Glutamatergic neuron (in vitro differentiated cells): ENCODE measurements around the gene CSNK1G3. TPM values are rescaled to one million over a fixed set of nuclear protein-coding genes. Genes with fewer than 3 reads are reported as not detected.
A peak's percentile ranks its signal among the peaks of the same experiment; 100 is the strongest.

Experiments used
- DNase-seq: peaks from one replicate; pipeline ENCODE4 v3.0.0; 2022
- H3K27ac Mint-ChIP-seq: one replicate; pipeline ENCODE4 v1.8.0; 2020; ENCODE audit warnings: mild to moderate bottlenecking, mixed read lengths, inconsistent platforms; ENCODE audit not compliant: unreplicated experiment
- H3K27me3 Mint-ChIP-seq: one replicate; pipeline ENCODE4 v1.8.0; 2020; ENCODE audit warnings: mild to moderate bottlenecking, moderate library complexity, mixed read lengths, inconsistent platforms; ENCODE audit not compliant: unreplicated experiment
- H3K36me3 Mint-ChIP-seq: one replicate; pipeline ENCODE4 v1.8.0; 2020; ENCODE audit warnings: mild to moderate bottlenecking, mixed read lengths, inconsistent platforms; ENCODE audit not compliant: unreplicated experiment
- H3K4me1 Mint-ChIP-seq: one replicate; pipeline ENCODE4 v1.8.0; 2020; ENCODE audit warnings: mild to moderate bottlenecking, low read depth, mixed read lengths, inconsistent platforms; ENCODE audit not compliant: unreplicated experiment
- H3K4me3 Mint-ChIP-seq: one replicate; pipeline ENCODE4 v1.8.0; 2020; ENCODE audit warnings: mild to moderate bottlenecking, mixed read lengths, inconsistent platforms; ENCODE audit not compliant: unreplicated experiment
- H3K9me3 Mint-ChIP-seq: one replicate; pipeline ENCODE4 v1.8.0; 2020; ENCODE audit warnings: mild to moderate bottlenecking, moderate library complexity, mixed read lengths, inconsistent platforms; ENCODE audit not compliant: unreplicated experiment
- CTCF ChIP-seq: fragments of 200-600 bp; sonication (generic); IDR thresholded peaks from one replicate; pipeline ENCODE4 v1.5.0; 2021; ENCODE audit not compliant: partially characterized antibody, unreplicated experiment
- total RNA-seq: library from RNA; stranded (reverse); fragmentation: NEBNext Ultra II Directional; extraction: Animal tissue kit (Norgen Biotek cat#: 25700); gene quantifications from one replicate; pipeline ENCODE4 v1.2.1, GENCODE V29; 2021; ENCODE audit not compliant: unreplicated experiment

The CSNK1G3 gene
- total RNA-seq, 1 donor from 2014 or later, result 40.2 TPM

DNA sequence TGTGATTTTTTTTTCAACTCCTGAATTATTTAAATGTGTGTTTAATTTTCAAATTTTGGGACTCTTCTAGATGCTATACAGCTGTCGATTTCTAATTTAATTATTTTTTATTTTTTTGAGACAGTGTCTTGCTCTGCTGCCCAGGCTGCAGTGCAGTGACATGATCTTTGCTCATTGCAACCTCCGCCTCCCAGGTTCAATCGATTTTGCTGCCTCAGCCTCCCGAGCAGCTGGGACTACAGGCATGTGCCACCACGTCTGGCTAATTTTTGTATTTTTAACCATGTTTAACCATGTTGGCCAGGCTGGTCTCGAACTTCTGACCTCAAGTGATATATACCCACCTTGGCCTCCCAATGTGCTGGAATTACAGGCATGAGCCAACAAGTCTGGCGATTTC is 28.6 kb downstream of the CSNK1G3 start:
- H3K9me3 Mint-ChIP-seq, result no peaks in the 10 kb centered on the region
- no peak for TF ChIP-seq CTCF
- no peaks in the 10 kb centered on the region for H3K27me3 Mint-ChIP-seq

DNA sequence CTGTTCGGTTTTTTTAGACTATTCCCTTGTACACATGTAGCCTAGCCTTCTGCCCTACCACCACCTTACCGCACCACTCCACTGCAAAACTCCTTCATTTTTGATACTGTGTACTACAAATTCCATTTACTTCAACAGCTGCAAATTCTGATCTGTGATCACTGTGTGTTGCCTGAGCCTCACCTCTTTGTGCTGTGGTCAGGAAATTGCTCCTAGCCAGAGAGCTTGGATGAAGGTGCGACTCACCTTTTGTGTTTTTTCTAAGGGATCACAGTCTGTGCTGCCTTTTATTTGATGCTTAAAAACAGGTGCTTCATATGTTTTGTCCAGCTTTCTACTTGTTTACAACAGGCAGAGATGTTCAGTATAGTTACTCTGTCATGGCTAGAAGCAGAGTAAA is 31.5 kb downstream of the CSNK1G3 start:
- TF ChIP-seq CTCF, result no peak
- Mint-ChIP-seq H3K4me3 (no peak overlapping the region), H3K27me3 (no peaks in the 10 kb centered on the region), H3K4me1 (peaks cover 4% of the 10 kb centered on the region), H3K9me3 (no peaks in the 10 kb centered on the region), H3K27ac (no peak overlapping the region), H3K36me3 (no peaks in the 10 kb centered on the region)
- no peak for DNase-seq

More for the DNA sequence above, 28.6 kb downstream of the CSNK1G3 start:
- no peak for DNase-seq
- Mint-ChIP-seq H3K36me3 (no peaks in the 10 kb centered on the region), H3K4me3 (no peak overlapping the region), H3K27ac (no peak overlapping the region), H3K4me1 (peaks cover 9% of the 10 kb centered on the region)

DNA sequence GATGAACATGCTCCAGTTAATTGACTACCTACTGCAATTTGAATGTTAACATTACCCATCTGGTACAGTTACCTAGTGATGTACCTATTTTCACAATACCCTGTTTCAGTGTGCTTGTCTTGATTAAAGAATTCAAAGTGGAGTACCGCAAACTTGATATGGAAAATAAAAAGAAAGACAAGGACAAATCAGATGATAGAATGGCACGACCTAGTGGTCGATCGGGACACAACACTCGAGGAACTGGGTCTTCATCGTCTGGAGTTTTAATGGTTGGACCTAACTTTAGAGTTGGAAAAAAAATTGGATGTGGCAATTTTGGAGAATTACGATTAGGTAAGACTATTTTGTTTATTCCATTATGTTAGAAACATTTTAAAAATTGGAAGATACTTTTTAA is 33.5 kb downstream of the CSNK1G3 start:
- H3K27me3 Mint-ChIP-seq, result no peaks in the 10 kb centered on the region
- TF ChIP-seq CTCF, result peak; percentile 72
- DNase-seq, result peak; percentile 18
- H3K36me3 Mint-ChIP-seq, result no peaks in the 10 kb centered on the region
- no peak overlapping the region for H3K4me3 Mint-ChIP-seq
- no peaks in the 10 kb centered on the region for H3K4me1 Mint-ChIP-seq
- H3K9me3 Mint-ChIP-seq, result no peaks in the 10 kb centered on the region
- no peak overlapping the region for H3K27ac Mint-ChIP-seq

- no peak overlapping the region for H3K4me3 Mint-ChIP-seq
- H3K4me1 Mint-ChIP-seq, result no peaks in the 10 kb centered on the region
- no peaks in the 10 kb centered on the region for H3K9me3 Mint-ChIP-seq
- no peaks in the 10 kb centered on the region for H3K36me3 Mint-ChIP-seq
- no peak overlapping the region for H3K27ac Mint-ChIP-seq
- no peaks in the 10 kb centered on the region for H3K27me3 Mint-ChIP-seq
- TF ChIP-seq CTCF, result no peak
- DNase-seq, result no peak
Observed at GRCh38 chr5:123546657-123547056, 34.7 kb downstream of the CSNK1G3 start.

GRCh38 chr5:123549256-123549904 is 37.4 kb downstream of the CSNK1G3 start:
- Mint-ChIP-seq H3K4me1 (no peaks in the 10 kb centered on the region), H3K27ac (no peak overlapping the region), H3K36me3 (no peaks in the 10 kb centered on the region), H3K9me3 (no peaks in the 10 kb centered on the region), H3K4me3 (no peak overlapping the region), H3K27me3 (no peaks in the 10 kb centered on the region)
- DNase-seq, result no peak
- TF ChIP-seq CTCF, result no peak
